ENCODE measurements around the gene MGLL.

DNA sequence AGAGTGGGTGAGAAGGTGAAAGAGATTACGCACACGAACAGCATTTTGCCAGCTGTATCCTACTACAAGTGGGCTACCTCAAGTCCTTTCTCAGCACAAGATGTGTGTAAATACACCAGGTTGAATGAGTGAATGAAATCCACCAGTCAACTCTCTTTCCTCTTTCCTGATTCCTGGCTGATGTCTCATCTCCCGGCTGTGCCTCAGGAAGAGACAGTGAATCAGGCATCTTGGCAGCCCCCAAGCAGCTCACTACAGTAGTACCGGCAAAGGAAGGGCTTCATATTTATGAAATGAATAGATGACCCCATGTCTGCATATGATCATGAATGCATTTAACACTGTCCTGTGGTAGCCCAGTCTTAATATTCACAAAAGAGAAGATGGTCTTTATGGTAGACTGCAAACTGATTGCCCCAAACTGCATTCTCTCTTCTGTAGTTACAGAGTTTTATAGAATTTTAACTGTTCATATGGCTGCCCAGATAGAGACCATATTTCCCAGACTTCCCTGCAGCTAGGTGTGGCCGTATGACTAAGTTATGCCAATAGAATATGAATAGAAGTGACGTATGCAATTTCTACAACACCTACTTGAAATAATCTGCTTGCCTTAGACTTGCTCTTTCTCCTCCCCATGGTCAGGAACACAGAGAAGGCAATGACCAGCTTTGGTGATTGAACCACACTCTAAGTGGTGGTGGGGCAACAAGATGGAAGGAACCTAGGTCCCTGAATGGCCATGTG, 22.7 kb downstream of the MGLL start:
- TF ChIP-seq, protein P1, sequence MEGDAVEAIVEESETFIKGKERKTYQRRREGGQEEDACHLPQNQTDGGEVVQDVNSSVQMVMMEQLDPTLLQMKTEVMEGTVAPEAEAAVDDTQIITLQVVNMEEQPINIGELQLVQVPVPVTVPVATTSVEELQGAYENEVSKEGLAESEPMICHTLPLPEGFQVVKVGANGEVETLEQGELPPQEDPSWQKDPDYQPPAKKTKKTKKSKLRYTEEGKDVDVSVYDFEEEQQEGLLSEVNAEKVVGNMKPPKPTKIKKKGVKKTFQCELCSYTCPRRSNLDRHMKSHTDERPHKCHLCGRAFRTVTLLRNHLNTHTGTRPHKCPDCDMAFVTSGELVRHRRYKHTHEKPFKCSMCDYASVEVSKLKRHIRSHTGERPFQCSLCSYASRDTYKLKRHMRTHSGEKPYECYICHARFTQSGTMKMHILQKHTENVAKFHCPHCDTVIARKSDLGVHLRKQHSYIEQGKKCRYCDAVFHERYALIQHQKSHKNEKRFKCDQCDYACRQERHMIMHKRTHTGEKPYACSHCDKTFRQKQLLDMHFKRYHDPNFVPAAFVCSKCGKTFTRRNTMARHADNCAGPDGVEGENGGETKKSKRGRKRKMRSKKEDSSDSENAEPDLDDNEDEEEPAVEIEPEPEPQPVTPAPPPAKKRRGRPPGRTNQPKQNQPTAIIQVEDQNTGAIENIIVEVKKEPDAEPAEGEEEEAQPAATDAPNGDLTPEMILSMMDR (IDR thresholded peaks at IDR 0.05): no peak
- TF ChIP-seq ZFX (IDR thresholded peaks at IDR 0.05; ENCODE audit: borderline replicate concordance): no peak

Data from 22Rv1 (cell line).